Panc1 (cell line): ENCODE measurements around the gene STARD13.

Experiments
- CTCF ChIP-seq: fragments of 450-650 bp; IDR thresholded peaks from 2 replicates; pipeline ENCODE4 v1.5.1; 2017; ENCODE audit warnings: mild to moderate bottlenecking
- POLR2AphosphoS5 ChIP-seq: IDR thresholded peaks from 2 replicates; pipeline ENCODE4 v1.6.1; 2012; ENCODE audit warnings: mild to moderate bottlenecking, low read depth, low read length, moderate library complexity
- REST ChIP-seq, 2 experiments: IDR thresholded peaks; 2 replicates each; pipeline ENCODE4 v1.6.1; 2011 to 2012; ENCODE audit warnings: low read depth in 2 of 2, control low read depth in 1 of 2, low read length in 1 of 2, mild to moderate bottlenecking in 1 of 2, moderate library complexity in 1 of 2; ENCODE audit not compliant: insufficient read depth in 1 of 2
- SIN3A ChIP-seq: IDR thresholded peaks from 2 replicates; pipeline ENCODE4 v1.6.1; 2012; ENCODE audit warnings: low read depth, mild to moderate bottlenecking, low read length, moderate library complexity, borderline replicate concordance; ENCODE audit not compliant: insufficient read depth
- TCF7L2 ChIP-seq: IDR thresholded peaks from 2 replicates; pipeline ENCODE4 v1.6.1; 2011; ENCODE audit warnings: mild to moderate bottlenecking, low read depth, low read length, inconsistent platforms

GRCh38 chr13:33083054-33083453 is 202.5 kb downstream of the STARD13 start:
- TF ChIP-seq CTCF (no peak), REST (IDR thresholded peaks at IDR 0.05; ENCODE audit: insufficient read depth in 1 of 2, low read depth in 2 of 2, low read length in 1 of 2) (no peak), POLR2AphosphoS5 (no peak), TCF7L2 (no peak), SIN3A (no peak)
